NCI-H1436 treated with DMSO at 0.1 percent for 48 hours (cell line): Measurements from ENCODE around the gene TRMU.

Experiments
- DNase-seq: peaks from one replicate; lab custom pipeline; 2025; lab: John Stamatoyannopoulos, UW

Gene TRMU, protein sequence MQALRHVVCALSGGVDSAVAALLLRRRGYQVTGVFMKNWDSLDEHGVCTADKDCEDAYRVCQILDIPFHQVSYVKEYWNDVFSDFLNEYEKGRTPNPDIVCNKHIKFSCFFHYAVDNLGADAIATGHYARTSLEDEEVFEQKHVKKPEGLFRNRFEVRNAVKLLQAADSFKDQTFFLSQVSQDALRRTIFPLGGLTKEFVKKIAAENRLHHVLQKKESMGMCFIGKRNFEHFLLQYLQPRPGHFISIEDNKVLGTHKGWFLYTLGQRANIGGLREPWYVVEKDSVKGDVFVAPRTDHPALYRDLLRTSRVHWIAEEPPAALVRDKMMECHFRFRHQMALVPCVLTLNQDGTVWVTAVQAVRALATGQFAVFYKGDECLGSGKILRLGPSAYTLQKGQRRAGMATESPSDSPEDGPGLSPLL

DNA sequence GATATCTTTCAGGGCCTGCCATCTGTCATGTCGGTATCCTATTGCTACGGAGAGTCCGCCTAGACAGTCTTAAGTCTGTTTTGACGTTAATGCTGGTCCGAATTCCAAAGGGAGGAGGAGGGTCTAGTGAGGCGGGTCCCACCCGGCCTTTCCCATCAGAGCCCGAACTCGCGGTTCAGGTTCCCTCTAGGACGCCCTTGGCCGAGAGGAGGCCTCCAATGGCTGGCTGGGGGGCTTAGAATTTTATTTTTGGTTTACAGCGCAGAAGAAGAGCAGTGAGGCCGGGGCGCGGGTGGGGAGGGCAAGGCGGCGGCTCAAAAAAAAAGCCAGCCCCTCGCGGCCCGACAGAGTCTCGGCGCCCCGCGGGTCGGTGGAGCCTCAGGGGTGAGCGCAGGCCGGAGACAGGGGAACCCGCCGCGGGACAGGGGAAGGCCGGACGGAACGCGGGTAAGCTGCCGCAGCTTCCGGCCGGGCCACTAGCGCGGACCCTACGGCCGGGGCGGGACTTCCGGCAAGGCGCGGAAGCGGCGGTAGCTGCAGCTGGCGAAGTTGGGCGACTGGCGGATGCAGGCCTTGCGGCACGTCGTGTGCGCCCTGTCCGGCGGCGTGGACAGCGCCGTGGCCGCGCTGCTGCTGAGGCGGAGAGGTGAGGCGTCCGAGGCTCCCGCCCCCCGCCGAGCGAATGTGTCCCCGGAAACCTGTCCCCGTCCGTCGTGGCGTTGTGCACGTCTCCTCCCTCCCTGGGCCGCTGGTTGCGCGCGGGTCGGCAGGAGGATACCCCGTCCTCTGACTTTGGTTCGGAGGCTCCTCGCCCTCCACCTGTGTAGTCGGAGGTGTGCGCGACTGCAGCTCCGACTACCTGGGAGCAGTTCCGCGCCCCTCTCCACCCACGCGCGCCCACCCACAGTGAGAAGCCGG is at the start of gene TRMU:
TSS of gene TRMU (plus strand) at position 514 of the 918 bp plus-strand sequence. CDS start at position 565, 51 bp downstream.
- DNase-seq = no peak

DNA sequence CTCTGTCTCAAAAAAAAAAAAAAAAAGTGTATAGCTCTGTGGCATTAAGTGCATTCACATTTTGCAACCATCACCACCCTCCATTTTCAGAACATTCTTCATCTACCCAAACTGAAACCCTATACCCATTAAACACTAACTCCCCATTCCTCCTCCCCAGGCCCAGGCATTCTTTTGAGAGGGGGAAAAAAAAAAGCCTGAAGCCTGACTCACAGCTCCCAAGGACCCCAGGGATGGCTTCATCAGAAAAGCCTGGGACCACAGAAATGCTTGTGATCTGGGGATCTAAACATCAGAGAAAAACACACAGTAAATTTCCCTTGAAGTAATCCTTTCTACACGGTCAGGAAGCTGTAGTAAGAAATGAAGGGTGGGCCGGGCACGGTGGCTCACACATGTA is 49.5 kb upstream of the TRMU start:
- DNase-seq = no peak

DNA sequence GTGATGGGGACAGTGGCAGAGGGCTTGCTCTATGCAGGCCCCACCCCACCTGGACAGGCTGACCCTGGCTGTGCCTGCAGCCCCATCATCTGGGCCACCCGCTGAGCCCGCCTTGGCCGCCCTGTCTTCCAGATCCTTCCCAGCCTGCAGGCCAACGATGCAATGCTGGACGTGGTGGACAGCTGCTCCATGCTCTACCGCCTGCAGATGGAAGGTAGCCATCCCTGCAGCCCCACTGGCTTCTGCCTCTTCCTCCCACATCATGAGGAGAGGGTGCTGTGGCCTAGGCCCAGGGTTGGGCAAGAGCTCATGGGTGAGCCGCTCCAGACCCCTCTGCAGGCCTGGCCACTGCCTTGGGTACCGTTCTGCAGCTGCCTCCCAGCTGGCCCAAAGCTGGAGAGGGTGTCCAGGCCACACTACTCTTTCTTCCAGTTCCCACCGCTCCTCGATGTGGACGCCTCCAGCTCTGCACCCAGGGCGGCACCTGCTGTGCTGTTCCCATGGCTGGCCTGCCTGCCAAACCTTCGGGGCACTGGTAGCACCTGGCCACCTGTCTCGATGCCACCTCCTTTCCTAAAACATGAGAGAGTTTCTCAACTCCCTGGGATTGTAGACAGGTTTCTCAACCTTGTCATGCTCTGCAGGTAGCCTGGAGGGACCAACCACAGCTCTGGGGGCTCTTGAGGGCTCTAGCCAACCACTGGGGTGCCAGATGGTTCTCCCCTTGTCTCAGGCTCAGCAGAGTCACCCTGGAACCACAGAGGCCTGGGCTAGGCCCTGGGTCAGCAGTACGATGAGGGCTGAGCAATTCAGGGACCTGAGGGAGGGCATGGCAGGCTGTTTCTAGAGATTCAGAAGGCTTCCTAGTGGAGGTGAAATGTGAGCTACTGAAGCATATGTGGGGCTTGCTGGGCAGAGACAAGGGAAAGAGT is 48.3 kb upstream of the TRMU start:
- DNase-seq = no peak

DNA sequence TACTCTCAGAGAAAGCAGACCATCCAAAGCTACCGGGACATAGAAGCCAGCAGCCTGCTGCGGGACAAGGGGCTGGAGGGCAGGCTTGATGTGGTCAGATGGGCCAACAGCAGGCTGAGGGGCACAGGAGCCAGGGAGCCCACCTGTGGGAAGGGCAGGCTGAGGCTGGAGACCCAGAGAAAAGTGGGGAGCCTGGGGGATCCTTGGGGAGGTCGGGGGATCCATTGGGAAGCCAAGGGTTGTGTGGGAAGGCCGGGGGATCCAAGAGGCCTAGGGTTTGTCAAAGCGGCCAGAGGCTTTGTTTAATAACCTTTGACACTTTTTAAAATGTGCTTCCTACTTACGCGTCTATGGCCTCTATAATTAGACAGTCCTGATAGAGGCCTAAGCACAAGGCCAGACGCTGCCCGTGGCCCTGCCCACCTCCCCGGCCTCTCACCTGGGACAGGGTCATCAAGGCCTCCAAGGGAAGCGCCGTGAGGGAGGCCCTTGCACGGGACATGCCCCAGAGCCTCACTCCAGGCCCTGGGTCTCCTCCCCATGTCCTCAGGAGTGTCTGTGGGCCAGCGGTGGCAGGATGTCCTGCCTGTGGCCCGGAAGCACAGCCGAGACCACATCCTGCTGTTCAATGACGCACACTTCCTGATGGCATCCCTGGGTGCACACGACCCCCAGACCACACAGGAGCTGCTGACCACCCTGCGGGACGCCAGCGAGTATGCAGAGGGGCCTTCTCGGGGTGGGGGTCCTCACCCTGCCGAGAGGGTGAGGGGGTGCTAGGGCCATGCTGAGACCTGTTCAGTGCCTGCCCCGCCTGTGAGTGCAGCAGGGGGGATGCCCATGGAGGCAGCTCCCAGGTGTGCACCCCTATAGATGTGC is 47.4 kb upstream of the TRMU start:
- DNase-seq = no peak

DNA sequence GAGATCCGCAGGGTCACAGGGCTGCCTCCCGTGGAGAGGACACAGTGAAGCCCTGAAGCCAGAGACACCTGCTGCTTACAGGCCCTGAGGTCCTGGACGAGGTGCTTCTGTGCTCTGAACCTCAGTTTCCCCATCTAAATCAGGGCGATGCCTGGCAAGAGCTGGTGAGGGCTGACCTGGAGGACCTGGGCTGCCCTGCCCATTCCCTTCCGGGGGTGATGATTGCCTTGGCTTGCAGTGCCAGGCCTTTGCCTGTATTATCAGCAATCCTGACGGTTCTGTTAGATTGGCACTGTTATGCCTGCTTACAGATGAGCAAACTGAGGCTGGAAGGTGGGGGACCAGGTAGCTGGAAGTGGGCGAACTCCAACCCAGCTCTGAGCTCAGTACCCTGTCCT is 46.7 kb upstream of the TRMU start:
- DNase-seq = no peak

DNA sequence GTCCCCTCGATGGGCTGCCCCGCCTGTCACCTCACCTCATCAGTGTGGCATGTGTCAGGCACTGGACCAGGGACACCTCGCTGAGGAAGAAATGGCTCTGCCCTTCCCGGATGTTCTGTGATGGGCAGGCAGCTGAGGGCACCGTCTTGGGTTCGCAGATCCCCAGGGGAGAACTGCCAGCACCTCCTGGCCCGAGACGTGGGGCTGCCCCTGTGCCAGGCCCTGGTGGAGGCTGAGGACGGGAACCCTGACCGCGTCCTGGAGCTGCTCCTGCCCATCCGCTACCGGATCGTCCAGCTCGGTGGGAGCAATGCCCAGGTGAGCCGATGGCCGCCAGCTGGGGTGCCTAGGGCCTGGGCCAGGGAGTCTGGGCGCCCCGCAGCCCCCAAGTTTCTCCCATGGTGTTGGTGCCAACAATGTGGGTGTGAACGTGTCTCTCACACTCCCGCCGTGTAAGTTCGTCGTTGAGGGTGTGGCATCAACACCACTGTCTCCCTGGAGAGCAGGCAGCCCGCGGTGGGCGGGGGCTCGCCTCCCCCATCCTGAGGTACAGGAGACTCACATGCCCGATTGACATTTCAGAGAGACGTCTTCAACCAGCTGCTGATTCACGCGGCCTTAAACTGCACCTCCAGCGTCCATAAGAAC is 46.1 kb upstream of the TRMU start:
- DNase-seq = no peak

DNA sequence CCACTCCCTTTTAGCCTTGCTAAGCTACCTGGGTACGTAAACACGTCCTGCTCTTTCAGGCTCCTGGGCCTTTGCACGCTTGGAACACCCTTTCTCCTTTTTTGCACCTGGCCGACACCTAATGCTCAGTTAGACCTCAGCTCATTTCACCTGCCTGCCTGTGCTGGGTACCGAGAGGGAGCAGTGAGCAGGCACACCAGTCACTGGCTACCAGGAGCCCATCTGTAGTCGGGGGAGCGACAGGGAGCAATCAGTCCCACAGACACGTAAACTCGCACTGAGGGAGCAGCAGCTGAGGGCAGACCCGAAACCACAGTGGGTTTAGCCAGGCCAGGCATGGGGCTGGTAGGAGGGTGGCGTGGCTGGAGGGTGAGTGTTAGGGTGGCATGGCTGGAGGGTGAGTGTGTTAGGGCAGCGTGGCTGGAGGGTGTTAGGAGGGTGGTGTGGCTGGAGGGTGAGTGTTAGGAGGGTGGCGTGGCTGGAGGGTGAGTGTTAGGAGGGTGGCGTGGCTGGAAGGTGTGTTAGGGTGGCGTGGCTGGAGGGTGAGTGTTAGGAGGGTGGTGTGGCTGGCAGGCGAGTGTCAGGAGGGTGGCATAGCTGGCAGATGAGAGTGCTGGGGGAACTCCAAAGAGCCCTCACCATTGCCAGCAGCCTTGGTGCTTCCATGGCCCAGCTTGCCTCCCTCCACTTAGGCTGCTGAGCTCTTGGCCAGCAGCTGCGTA is 45.2 kb upstream of the TRMU start:
- DNase-seq = no peak

DNA sequence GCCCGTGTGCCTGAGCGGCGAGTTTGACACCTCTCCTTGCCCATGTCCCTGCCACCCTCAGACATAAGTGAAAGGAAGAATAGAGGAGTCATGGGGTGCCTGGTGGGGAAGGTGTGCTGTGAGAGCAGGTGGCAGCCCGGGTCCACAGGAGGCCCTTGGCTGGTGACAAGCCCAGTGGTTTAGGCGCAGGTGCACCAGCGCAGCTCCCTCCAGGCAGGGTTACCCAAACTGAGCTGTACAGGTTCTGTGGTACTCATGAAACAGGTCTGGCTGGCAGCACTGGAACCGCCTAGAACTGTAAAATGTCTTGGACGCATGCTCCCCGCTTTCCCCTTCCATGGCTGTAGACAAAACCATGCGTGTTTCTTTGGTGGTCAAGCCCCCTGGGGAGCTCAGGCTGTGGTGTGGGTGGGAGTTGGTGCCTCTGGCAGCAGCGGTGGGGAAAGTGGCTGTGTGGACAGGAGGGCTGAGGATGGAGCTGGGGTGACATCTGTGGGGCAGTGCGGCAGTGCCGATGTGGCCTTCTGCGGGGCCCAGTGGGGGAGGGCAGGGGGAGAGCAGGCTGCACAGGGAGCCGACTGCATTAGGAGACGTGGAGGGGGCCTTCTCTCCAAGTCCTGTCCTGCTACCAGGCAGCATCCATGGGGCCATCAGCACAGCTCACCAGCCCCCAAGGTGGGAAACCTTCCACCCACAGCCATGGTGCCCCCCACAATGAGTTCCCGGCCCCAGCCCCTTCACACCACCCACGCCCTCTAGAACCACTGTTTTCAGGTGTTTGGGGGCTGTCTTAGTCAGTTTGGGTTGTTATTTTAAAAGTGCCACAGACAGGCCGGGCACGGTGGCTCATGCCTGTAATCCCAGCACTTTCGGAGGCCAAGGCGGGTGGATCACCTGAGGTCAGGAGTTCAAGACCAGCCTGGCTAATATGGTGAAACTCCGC is 44.4 kb upstream of the TRMU start:
- DNase-seq = no peak

DNA sequence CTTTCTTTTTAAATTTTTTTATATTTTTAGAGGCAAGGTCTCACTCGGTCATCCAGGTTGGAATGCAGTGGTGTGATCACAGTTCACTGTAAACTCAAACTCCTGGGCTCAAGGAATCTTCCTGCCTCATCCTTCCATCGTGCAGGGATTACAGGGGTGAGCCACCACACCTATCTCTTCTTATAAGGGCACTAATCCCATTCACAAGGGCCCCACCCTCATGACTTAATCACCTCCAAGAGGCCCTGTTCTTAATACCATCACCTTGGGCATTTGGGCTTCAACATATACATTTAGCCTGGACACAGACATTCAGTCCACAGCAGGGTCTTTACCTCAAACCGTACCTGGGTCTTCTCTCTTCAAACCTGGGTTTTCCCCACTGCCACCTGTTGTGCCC is 43.3 kb upstream of the TRMU start:
- no peak for DNase-seq

DNA sequence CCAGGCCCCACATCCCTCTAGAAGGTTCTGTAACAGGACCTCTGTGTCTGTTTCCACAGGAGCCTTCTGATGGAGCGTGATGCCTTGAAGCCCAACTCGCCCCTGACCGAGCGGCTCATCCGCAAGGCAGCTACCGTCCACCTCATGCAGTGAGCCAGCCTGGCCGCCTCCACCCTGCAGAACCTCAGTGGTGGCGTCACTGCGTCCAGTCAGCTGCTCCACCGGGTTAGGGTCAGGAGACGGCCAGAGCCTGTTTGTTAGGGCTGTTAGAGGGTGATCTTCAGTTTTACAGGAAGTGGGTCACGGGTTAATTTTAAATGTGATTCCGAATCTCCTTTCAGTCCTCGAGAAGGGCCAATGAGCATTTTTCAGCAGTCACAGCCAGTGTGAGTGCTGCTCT is 42.8 kb upstream of the TRMU start:
- DNase-seq = no peak

DNA sequence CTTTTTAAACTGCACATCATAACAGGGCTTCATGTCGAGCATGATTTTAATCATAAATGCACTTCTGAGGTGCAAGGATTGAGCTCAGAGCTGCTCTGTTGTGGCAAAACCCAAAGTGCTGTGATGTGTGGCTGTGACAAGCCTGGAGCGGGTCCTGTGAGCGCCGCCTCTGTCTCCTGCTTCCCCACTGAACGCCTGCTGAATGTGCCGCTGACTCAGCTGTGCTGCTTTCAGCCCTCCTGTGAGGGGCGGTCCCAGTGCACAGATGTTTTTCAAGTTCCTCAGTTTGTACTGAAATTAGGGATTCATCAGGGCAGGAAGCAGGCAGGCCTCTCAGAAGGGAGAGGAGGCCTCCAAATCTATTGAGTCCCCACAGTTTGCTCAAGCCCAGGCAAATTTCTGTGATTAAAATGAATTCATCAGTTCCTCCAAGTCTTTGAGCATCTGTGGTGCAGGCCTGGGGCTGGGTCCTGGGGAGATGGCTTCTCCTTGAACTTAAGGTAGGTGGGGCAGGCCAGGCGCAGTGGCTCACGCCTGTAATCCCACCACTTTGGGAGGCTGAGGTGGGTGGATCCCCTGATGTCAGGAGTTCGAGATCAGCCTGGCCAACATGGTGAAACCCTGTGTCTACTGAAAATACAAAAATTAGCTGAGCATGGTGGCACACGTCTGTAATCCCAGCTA is 41.8 kb upstream of the TRMU start:
- no peak for DNase-seq

DNA sequence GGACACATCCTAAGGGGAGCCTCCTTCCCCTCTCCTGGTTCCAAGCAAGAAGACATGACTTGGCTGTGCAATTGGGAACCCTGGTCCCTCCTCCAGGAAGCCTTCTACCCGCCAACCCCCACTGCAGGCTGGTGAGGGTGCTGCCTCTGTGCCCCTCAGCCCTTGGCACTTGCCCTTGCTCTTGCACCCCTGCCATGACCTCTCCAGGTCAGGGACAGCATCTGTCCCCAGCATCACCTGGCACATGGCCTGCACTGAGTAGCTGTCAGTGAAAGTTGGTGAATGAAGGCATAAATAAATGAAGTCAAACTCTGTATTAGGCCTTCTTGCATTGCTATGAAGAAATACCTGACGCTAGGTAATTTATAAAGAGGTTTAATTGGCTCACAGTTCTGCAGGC is 40.7 kb upstream of the TRMU start:
- DNase-seq = no peak

DNA sequence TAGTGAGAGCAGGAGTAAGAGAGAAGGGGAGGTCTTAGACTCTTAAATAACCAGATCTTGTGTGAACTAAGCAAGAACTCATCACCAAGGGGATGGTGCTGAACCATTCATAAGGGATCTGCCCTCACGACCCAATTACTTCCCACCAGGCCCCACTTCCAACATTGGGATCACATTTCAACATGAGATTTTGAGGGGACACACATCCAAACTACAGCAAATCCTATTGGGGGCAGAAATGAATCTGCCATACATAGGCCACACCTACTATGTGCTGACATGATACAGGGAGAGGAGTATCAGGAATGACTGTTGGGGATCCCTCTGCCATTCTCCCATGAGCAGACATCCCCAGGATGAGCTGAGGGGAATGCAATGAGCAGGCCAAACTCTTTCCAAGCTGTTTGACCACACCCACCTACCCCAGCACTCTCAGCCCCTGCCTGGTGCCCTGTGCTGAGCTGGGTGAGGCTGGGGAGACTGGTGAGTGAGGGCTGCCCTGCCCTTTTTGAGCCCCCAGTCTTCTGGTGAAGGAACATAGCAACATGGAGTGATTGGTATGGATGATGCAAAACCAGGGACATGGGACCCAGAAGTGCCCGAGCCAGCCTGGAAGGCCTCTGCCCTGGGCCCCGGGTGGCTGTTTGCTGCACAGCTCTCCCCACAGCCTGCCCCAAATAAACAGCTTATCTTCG is 40.1 kb upstream of the TRMU start:
- no peak for DNase-seq

DNA sequence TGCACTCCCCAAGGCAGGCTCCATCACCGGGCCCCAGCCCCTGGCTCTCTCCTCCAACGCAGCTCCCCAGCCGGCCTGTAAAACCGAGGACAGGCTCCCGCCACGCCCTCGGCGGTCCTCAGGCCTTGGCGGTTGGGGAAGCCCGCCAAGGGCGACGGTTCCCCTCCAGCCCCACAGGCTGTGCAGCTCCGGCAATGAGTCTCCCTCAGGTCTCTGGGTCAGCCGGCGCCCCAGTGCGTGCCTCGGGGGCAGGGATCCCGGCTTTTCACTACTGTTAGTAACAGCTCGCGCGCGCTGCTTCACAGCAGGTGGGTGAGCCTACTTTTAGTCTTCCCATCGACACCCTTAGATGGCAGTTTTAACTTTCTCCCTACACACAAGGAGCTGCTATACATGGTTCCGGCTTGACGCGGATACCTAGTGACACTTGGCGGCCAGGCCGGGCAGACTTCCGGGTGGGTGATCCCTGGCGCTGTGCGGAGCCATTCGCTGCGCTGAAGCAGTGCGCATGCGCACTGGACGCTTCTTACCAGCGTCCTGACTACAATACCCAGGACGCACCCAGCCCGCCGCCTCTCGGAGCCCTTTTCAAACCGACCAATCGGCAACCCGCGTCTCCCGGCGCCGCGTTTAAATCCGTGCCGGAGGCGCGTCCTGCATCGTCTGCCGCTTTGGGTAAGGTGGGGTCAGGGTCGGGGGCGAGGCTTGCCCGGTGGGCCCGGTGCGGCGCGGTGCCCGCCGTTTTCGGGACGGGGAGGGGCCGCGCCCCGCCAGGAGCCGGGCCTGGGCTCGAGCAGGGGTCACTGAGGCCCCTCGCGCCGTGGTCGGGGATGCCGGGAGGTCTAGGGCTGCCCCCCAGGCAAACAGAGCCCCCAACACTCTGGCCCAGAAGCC is 39.0 kb upstream of the TRMU start, which contains the start of gene GTSE1:
TSS of gene GTSE1 (plus strand) at position 614 of the 894 bp plus-strand sequence. CDS start 531 bp downstream, outside the sequence.
- peak; percentile 91 for DNase-seq

DNA sequence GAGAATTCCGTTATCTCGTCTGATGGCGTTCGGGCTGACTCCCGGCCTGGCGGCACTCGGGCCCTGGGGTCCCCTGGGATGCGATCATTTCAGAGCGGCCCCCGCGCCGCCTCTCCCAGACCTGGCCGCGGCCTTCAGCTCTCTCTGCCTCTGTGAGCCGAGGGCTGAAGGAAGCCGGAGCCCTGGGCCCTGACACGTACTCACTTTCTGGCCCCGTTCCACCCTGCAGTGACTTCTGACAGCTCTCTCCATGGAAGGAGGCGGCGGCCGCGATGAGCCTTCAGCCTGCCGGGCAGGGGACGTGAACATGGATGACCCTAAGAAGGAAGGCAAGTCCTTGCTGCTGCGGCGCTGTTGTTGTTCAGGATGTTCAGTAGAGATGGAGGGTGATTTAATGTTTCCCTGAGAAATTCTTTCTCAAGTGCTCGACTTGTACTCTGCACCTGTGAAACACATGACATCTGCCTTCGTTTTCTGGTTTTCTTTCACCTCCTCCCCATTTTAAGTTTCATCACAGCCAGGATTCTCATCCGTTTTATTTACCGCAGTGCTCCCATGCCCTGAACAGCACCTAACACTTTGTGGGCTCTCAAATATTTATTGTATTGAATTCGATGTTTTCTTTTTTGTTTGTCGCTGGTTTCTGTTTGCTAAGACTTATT is 38.2 kb upstream of the TRMU start:
- DNase-seq = no peak

DNA sequence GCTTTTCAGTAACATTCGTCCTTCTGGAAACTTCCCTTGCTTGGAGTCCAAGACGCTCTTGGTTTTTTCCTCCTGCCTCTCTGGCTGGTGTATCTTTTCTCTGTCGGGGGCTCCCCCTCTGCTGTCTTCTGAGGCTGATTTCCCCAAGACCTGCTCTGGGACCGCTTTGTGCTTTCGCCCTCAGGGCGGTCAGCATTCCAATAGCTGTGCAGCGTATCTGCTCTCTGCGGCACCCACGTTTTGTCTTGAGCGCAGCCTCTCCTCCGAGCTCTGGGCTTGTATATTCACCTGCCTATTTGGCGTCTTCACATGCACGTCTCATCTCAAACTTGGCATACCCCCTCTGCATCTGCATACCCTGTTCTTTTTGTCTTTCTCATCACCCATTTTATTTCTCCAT is 36.4 kb upstream of the TRMU start:
- DNase-seq = no peak
